SK-N-SH (cell line): ENCODE results near the gene SERPINA12. TPM values are rescaled to one million over a fixed set of nuclear protein-coding genes. Genes with fewer than 3 reads are reported as not detected.

ENCODE experiments used
- CTCF ChIA-PET: fragments of 300-600, 350-600 bp; formaldehyde crosslinking; extraction: SDS; loops from one replicate; lab custom pipeline; 2021; lab: Yijun Ruan, JAX
- POLR2A ChIA-PET: fragments of 350-600 bp; sonication (Branson Sonifier 250); formaldehyde crosslinking; extraction: SDS; loops from one replicate; lab custom pipeline; 2020; ENCODE audit warnings: antibody characterized with exemption, inconsistent platforms; lab: Yijun Ruan, JAX
- DNase-seq: peaks from one replicate; pipeline ENCODE4 v3.0.0; 2012
- H2AFZ ChIP-seq: fragments of 200-600 bp; sonication (generic); 2 replicates; pipeline ENCODE4 v1.8.1; 2016; ENCODE audit warnings: antibody characterized with exemption, mild to moderate bottlenecking, low read depth
- H3F3A ChIP-seq: fragments of 200-600 bp; sonication (generic); replicated peaks from 2 replicates; pipeline ENCODE3; 2016; ENCODE audit warnings: antibody characterized with exemption, mild to moderate bottlenecking; ENCODE audit not compliant: insufficient read depth
- H3K27ac ChIP-seq, 2 experiments: fragments of 200-500 bp in 1 of 2; fragments of 200-600 bp in 1 of 2; sonication (Bioruptor generic) in 1 of 2; sonication (generic), shearing (Covaris generic) in 1 of 2; 2 replicates each; pipeline versions ENCODE4 v1.5.1 to v1.6.1; 2014 to 2016; ENCODE audit warnings: low read depth in 2 of 2, inconsistent platforms in 1 of 2, low read length in 1 of 2, mild to moderate bottlenecking in 1 of 2, mixed read lengths in 1 of 2
- H3K27me3 ChIP-seq: fragments of 200-600 bp; sonication (generic), shearing (Covaris generic); 2 replicates; pipeline ENCODE4 v1.6.1; 2016; ENCODE audit warnings: mixed run types; ENCODE audit not compliant: insufficient read depth
- H3K36me3 ChIP-seq, 2 experiments: fragments of 200-500 bp in 1 of 2; fragments of 200-600 bp in 1 of 2; sonication (Bioruptor generic) in 1 of 2; sonication (generic) in 1 of 2; replicated peaks in 1 of 2; 2 replicates each; pipeline versions ENCODE3 to v1.5.1; 2014 to 2016; ENCODE audit warnings: low read length in 1 of 2, mild to moderate bottlenecking in 1 of 2; ENCODE audit not compliant: insufficient read depth in 2 of 2, control insufficient read depth in 1 of 2
- H3K4me1 ChIP-seq, 2 experiments: fragments of 200-500 bp in 1 of 2; fragments of 200-600 bp in 1 of 2; sonication (Bioruptor generic) in 1 of 2; sonication (generic), shearing (Covaris generic) in 1 of 2; 2 replicates each; pipeline versions ENCODE4 v1.5.1 to v1.6.1; 2014 to 2016; ENCODE audit warnings: low read depth in 1 of 2, low read length in 1 of 2, mixed run types in 1 of 2; ENCODE audit not compliant: insufficient read depth in 2 of 2, control insufficient read depth in 1 of 2
- H3K4me2 ChIP-seq: fragments of 200-600 bp; sonication (generic), shearing (Covaris generic); 2 replicates; pipeline ENCODE4 v1.6.1; 2017; ENCODE audit warnings: mixed run types
- H3K4me3 ChIP-seq, 2 experiments: fragments of 200-500 bp in 1 of 2; fragments of 200-600 bp in 1 of 2; sonication (Bioruptor generic) in 1 of 2; sonication (generic), shearing (Covaris generic) in 1 of 2; 2 replicates each; pipeline versions ENCODE4 v1.5.1 to v1.8.1; 2014 to 2016; ENCODE audit warnings: low read depth in 2 of 2, inconsistent platforms in 1 of 2, low read length in 1 of 2, mild to moderate bottlenecking in 1 of 2, mixed read lengths in 1 of 2, moderate library complexity in 1 of 2
- H3K79me2 ChIP-seq: fragments of 200-600 bp; sonication (generic); 2 replicates; pipeline ENCODE4 v1.8.1; 2017; ENCODE audit warnings: mild to moderate bottlenecking; ENCODE audit not compliant: insufficient read depth
- H3K9ac ChIP-seq: fragments of 200-600 bp; sonication (generic); 2 replicates; pipeline ENCODE4 v1.6.1; 2017; ENCODE audit warnings: mixed run types
- H3K9me2 ChIP-seq: fragments of 200-600 bp; sonication (generic); 2 replicates; pipeline ENCODE4 v1.6.1; 2017; ENCODE audit warnings: mixed run types
- H3K9me3 ChIP-seq: fragments of 200-600 bp; sonication (generic); 2 replicates; pipeline ENCODE4 v1.6.1; 2017; ENCODE audit warnings: mixed run types, mild to moderate bottlenecking, moderate library complexity
- H4K20me1 ChIP-seq: fragments of 200-600 bp; sonication (generic); 2 replicates; pipeline ENCODE4 v1.6.1; 2017; ENCODE audit warnings: mild to moderate bottlenecking, mixed run types; ENCODE audit not compliant: insufficient read depth
- CTCF ChIP-seq: fragments of 200-600 bp; sonication (generic); IDR thresholded peaks from 2 replicates; pipeline ENCODE4 v1.6.1; 2017; ENCODE audit warnings: antibody characterized with exemption, mild to moderate bottlenecking, moderate library complexity
- FOSL2 ChIP-seq: IDR thresholded peaks from 2 replicates; pipeline ENCODE4 v1.4.0; 2012; ENCODE audit warnings: low read depth, mild to moderate bottlenecking, moderate library complexity, borderline replicate concordance
- FOXM1 ChIP-seq: IDR thresholded peaks from 2 replicates; pipeline ENCODE4 v1.4.0; 2012; ENCODE audit warnings: low read depth, mild to moderate bottlenecking
- IRF3 ChIP-seq: fragments of 150-350 bp; IDR thresholded peaks from 2 replicates; pipeline ENCODE4 v1.6.1; 2016; ENCODE audit warnings: mild to moderate bottlenecking, low read depth, low read length
- NFIC ChIP-seq: IDR thresholded peaks from 2 replicates; pipeline ENCODE4 v1.4.0; 2012; ENCODE audit warnings: borderline replicate concordance
- RAD21 ChIP-seq: IDR thresholded peaks from 2 replicates; pipeline ENCODE4 v1.6.1; 2012; ENCODE audit warnings: mild to moderate bottlenecking, low read length
- RCOR1 ChIP-seq: fragments of 150-350 bp; IDR thresholded peaks from 2 replicates; pipeline ENCODE4 v1.6.1; 2017; ENCODE audit warnings: antibody characterized with exemption, low read length
- RXRA ChIP-seq: IDR thresholded peaks from 2 replicates; pipeline ENCODE4 v1.4.0; 2012; ENCODE audit warnings: low read depth, mild to moderate bottlenecking, borderline replicate concordance
- TCF12 ChIP-seq: IDR thresholded peaks from 2 replicates; pipeline ENCODE4 v1.4.0; 2012
- YY1 ChIP-seq: IDR thresholded peaks from 2 replicates; pipeline ENCODE4 v1.4.0; 2012; ENCODE audit warnings: low read depth, mild to moderate bottlenecking
- ZBTB33 ChIP-seq: IDR thresholded peaks from 2 replicates; pipeline ENCODE4 v1.4.0; 2012; ENCODE audit warnings: low read depth, borderline replicate concordance
- WGBS: methylation state at CpG from one replicate; pipeline ENCODE4 v1.1.6; 2017; ENCODE audit warnings: low lambda C conversion rate; 5-methylcytosine and 5-hydroxymethylcytosine counted together
- polyA plus RNA-seq, 3 experiments: library from polyadenylated mRNA; depleted of rRNA; stranded (reverse); fragments of >200 nt; gene quantifications; 2 replicates each; pipeline ENCODE4 v1.2.3, GENCODE V29; 2012

SERPINA12 gene
- polyA plus RNA-seq, 1 of the 3 experiments (the other 2 are of a cell fraction): not detected

- TF ChIP-seq CTCF (no peak), RXRA (no peak), YY1 (no peak), FOXM1 (no peak), TCF12 (no peak)
Measured at GRCh38 chr14:94523265-94523664, 14.0 kb upstream of the SERPINA12 start (continued).

GRCh38 chr14:94522115-94522724 lies 13.0 kb upstream of the SERPINA12 start:
- Histone ChIP-seq H3K9ac (no peak overlapping the region), H4K20me1 (no peaks in the 10 kb centered on the region), H3F3A (no peaks in the 10 kb centered on the region), H3K27me3 (no peaks in the 10 kb centered on the region; the same call in 1 of the 2 replicates), H3K79me2 (no peaks in the 10 kb centered on the region), H3K4me1 (no peaks in the 10 kb centered on the region), H2AFZ (no peak overlapping the region), H3K9me3 (no peaks in the 10 kb centered on the region), H3K36me3 (no peaks in the 10 kb centered on the region), H3K4me2 (no peak overlapping the region), H3K4me3 (no peak overlapping the region), H3K9me2 (no peaks in the 10 kb centered on the region), H3K27ac (no peak overlapping the region)
- WGBS: 21% methylated on average over 7 of the region's 7 CpGs
- CTCF ChIA-PET: interaction anchor here (1.6 kb wide), 1 partner anchor 27 kb away, joined by 3 read pairs; no protein-coding TSS in a partner anchor
- no peak for TF ChIP-seq NFIC
- no peak for TF ChIP-seq RCOR1
- no peak for TF ChIP-seq IRF3
- no peak for TF ChIP-seq FOSL2
- no peak for TF ChIP-seq ZBTB33
- no peak for TF ChIP-seq RAD21
- DNase-seq: no peak
- POLR2A ChIA-PET: no interaction called here
